GM03348 (cell line): ENCODE data around the gene RPL13A.

Source experiments
- DNase-seq: peaks from one replicate; pipeline ENCODE4 v3.0.0; 2012; ENCODE audit warnings: low spot score

The RPL13A gene

GRCh38 chr19:49507803-49508494 lies 20.5 kb downstream of the RPL13A start:
- DNase-seq = no peak

GRCh38 chr19:49512970-49513745 lies 25.8 kb downstream of the RPL13A start:
- peak; percentile 79 for DNase-seq

- DNase-seq = no peak
These were observed 26.3 kb downstream of the RPL13A start for GRCh38 chr19:49513746-49514118.

GRCh38 chr19:49514151-49514550 lies 26.7 kb downstream of the RPL13A start:
- DNase-seq = no peak

GRCh38 chr19:49515767-49516166 lies 28.4 kb downstream of the RPL13A start:
- no peak for DNase-seq

- DNase-seq = no peak
These were observed 30.6 kb downstream of the RPL13A start for GRCh38 chr19:49518033-49518432.

- DNase-seq = no peak
These were observed 33.4 kb downstream of the RPL13A start for GRCh38 chr19:49520705-49521319.

GRCh38 chr19:49524812-49525455 lies 37.5 kb downstream of the RPL13A start:
- DNase-seq = no peak

GRCh38 chr19:49528211-49528771 lies 40.9 kb downstream of the RPL13A start:
- peak; percentile 86 for DNase-seq

- DNase-seq = no peak
These were observed 43.3 kb downstream of the RPL13A start for GRCh38 chr19:49530708-49531107.

GRCh38 chr19:49533551-49534488 lies 46.4 kb downstream of the RPL13A start:
- DNase-seq = peak; percentile 72

- DNase-seq = no peak
These were observed 47.4 kb downstream of the RPL13A start for GRCh38 chr19:49534632-49535385.

- DNase-seq = no peak
These were observed 49.6 kb downstream of the RPL13A start for GRCh38 chr19:49536921-49537462.

- DNase-seq = no peak
These were observed 51.2 kb downstream of the RPL13A start for GRCh38 chr19:49538643-49539042.

GRCh38 chr19:49539192-49539952 lies 52.0 kb downstream of the RPL13A start:
- no peak for DNase-seq
